Measurements from ENCODE around the gene RAB11FIP4.

- TF ChIP-seq CTCF (IDR thresholded peaks at IDR 0.05): no peak
- no peak for TF ChIP-seq POLR2A (IDR thresholded peaks at IDR 0.05)
- no peak for TF ChIP-seq POLR2AphosphoS5 (IDR thresholded peaks at IDR 0.05)
Measured at GRCh38 chr17:31585280-31585630, 193.8 kb downstream of the RAB11FIP4 start.

Data from breast epithelium (tissue), 3 donors.